Activated effector memory CD4-positive, alpha-beta T cell treated with anti-CD3 and anti-CD28 coated beads, Interleukin-2, amount 50 U/mL, for 16 hours (primary cell): ENCODE measurements around the gene ZNF467.

Source experiments
- DNase-seq: peaks from one replicate; pipeline ENCODE4 v3.0.0-alpha.2; 2020

ZNF467 gene

GRCh38 chr7:149769915-149770314, 3.5 kb downstream of the ZNF467 start:
- DNase-seq, result no peak

GRCh38 chr7:149768931-149769330, 4.5 kb downstream of the ZNF467 start:
- no peak for DNase-seq

- no peak for DNase-seq
These were observed 6.3 kb downstream of the ZNF467 start for GRCh38 chr7:149767068-149767467.

GRCh38 chr7:149766135-149766675, 7.2 kb downstream of the ZNF467 start:
- DNase-seq, result no peak

DNA sequence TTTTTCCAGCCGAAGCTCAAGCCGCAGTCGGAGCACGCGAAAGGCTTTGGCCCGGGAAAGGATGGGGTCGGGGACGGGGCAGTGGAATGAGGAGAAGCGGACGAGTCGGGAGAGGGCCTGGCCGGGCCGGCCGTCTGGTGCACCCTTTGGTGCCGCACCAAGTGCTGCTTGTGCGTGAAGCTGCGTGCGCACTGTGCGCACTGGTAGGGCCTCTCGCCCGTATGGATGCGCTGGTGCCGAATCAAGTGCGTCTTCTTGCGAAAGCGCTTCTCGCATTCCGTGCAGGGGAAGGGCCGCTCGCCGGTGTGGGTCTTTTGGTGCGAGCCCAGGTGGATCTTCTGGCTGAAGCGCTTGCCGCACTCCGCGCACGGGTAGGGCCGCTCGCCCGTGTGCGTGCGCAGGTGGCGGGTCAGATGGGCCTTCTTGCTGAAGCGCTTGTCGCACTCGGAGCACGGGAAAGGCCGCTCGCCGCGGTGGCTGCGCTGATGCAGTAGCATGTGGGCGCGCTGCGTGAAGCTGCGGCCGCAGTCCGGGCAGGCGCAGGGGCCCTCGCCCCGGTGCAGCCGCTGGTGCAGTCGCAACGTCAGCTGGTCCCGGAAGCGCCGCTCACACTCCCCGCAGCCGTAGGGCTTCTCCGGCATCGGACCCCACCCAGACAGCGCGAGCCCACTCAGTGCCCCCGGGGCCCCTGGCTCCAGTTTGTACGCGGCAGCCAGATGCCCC, 7.8 kb downstream of the ZNF467 start:
- DNase-seq, result no peak

DNA sequence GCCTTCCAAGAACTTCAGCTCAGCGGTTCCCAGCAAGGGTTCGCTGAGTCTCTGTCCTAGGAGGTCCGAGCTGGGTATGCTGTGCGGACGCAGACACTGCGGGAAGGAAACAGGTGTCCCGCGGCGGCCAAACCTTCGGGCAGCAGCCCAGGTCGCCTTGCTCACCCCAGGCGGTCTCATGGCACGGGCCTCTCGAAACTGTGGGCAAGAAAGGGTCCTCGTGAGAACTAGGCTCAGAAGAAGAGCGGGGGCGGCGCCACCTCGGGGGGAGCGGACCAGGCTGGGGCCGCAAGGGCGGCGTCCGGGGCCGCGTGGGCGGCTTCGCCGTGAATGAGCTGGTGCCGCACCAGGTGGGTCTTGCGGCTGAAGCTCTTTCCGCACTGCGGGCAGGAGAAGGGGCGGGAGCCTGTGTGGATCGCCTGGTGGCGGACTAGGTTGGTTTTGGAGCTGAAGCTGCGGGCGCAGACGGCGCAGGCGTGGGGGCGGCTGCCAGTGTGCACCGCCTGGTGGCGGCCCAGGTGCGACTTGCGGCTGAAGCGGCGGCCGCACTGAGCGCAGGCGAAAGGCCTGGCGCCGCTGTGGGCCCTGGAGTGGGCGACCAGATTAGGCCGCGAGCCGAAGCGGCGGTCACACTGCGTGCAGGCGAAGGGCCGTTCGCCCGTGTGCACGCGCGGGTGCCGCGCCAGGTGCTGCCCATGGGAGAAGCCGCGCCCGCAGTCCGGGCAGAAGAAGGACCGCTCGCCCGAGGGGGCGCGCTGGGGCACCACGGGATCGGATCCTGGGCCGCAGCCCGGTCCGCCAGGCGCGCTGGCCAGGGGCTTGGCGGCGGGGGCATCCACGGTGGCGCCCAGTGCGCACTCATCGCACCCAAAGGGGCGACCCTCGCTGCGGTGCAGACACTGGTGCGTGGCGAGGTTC, 8.6 kb downstream of the ZNF467 start:
- no peak for DNase-seq

DNA sequence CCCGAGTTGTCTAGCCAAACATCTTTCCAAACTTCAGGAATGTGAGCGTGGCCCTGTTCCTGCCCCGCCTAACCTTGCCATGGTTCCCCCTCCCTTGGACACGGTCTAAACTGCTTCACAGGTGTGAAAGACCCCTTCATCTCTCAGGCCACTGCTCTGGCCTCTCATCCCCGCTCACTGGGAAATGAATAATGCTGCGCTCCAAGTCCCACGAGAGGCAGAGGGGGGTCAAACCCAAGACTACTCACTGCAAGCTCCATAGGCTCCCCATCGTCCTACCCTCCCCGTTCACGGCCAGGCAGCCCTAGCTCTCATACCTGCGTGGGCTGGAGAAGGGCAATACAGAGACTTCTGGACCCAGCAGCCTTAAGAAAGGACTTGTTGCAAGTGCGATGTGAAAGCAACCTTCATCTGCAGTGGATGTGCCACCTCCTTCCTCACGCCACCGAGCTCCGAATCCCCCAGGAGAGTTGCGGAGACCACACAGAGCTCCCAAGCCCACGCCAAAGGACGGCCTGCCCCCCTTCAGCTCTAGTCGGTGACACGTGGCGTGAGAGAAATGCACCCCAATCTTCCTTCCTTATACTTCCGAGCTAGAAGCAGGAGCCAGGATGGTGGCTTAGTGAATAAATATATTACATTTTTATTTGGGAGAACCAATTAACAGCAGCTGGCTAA, 9.7 kb downstream of the ZNF467 start:
- DNase-seq, result no peak

DNA sequence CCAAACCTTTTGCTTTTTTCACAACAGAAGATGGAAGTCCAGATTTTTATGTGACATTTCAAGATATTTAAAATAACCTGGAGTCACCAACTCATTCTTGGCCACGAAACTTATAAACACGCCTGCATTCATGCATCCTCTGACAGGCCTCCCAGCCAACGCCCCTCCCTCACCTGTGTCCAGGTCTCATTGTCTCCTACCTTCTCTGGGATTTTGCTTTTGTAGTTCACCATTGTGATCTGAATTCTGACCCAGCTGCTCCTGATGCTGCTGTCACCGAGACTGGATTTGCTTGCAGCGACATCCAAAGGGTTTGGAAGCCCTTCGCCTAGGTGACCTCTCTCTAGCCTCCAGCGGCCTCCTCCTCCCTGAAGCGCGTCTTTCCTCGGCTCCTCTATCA, 10.8 kb downstream of the ZNF467 start:
- DNase-seq, result no peak

DNA sequence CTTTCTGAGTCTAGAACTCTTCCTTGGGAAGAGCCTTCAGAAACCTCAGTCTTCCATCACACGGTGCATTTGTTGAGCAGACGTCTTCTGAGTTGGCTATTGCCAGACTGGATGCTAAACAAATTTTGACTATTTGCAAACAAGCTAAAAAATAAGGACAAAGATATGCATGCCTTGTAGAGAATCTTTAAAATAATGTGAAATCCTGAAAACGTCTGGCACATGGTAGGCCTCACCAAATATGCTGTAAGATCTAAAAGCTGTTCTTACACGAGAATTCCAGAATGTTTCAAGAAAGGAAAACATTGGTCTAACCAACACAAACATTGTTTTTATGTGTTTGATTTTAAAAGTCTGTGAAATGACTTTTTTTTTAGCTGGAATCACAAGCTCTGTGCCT, 11.3 kb downstream of the ZNF467 start:
- DNase-seq, result no peak

DNA sequence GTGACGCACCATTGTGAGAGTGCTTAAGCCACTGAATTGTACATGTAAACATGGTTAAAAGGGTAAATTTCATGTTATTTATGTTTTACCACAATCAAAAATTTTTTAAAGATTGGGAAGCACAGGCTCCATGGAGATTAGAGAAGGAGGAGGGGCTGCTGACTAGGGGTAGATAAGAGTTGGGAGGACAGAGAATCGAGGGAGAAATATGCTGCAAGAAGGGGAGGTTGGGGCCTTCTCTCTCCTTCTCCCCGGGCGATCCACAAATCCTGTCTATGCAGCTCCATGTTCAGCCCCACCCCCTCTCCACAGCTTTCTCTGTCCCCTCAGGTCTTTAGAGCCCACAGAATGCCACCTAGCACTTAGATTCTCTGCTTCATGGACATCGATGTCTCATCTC, 12.1 kb downstream of the ZNF467 start:
- DNase-seq, result no peak

DNA sequence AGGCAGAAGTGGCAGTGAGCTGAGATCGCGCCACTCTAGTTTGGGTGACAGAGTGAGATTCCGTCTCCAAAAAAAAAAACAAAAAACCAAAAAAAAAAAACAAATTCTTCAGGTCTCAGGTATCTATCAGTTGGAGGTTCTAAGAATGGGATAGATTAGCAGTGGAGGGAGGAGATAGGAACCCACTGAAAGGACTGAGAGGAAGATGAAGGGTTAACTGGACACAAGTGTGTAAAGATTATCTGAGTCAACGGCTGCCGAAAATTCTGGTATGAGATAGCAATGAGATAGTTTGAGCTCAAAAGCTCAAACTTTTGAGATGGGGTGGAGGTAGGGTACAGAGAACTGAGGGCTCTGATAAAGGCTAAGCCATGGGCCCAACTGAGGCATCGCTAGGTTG, 12.8 kb downstream of the ZNF467 start:
- no peak for DNase-seq

- DNase-seq, result no peak
These were observed 14.1 kb downstream of the ZNF467 start for GRCh38 chr7:149759093-149759860.

GRCh38 chr7:149753375-149754233, 19.8 kb downstream of the ZNF467 start:
- no peak for DNase-seq

- no peak for DNase-seq
These were observed 20.7 kb downstream of the ZNF467 start for GRCh38 chr7:149752646-149753045.

DNA sequence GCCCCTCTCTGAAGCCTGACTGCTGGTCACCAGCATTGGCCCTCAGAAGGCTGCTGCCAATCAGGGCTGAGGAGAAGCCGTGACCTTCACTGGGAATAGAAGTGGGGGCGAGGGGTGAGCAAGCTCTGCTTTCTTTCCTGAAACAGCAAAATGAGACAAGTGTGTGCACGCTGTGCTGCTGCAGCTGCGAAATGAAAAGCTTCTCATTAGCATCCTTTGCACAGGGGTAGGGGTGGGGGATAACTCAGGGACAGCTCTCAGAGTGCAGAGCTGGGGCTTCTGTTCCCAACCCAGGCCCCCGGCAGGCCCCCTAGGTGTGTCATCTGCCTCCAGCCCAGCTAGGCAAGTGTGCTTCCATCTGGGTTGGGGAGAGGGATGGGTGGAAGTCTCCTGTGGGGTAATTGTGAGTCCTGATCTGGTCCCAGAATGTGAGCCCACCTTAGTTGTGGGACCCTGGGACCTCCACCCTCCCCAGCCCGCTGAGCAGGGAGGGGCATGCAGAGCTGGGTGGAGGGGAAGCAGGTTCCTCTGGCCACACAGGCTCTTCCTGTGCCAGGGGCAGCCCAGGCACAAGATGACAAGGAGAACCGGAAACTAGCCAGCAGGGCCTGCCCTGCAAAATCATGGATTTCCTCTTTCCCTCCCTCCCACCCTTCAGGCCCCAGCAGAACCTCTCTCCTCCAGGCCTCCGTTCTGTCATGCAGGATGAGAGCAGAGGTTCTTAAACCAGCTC, 22.2 kb downstream of the ZNF467 start:
- no peak for DNase-seq

DNA sequence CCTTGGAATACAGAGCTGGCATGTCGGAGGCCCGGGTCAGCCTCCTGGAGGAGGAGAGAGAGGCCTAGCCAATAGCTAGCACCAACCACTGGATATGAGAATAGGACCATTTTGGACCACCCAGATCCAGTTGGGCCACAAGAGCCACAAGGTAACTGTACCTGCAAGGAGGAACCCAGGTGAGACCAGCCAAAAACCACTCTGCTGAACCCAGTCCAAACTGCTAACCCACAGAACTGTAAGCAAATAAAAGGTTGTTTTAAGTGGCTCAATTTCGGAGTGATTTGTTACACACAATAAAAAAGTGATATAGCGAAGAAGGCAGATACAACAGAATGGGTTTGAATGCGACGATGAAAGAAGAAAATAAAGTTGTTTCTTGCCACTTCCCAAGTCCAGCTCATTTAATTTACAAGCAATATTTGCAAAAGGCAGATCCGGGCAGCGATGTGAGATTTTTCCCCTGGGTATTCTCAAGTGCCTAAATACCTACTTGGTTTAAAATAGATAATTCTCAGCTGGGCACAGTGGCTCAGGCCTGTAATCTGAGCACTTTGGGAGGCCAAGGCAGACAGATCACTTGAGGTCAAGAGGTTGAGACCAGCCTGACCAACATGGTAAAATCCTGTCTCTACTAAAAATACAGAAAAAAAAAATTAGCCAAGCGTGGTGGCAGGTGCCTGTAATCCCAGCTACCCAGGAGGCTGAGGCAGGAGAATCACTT, 23.1 kb downstream of the ZNF467 start:
- no peak for DNase-seq

DNA sequence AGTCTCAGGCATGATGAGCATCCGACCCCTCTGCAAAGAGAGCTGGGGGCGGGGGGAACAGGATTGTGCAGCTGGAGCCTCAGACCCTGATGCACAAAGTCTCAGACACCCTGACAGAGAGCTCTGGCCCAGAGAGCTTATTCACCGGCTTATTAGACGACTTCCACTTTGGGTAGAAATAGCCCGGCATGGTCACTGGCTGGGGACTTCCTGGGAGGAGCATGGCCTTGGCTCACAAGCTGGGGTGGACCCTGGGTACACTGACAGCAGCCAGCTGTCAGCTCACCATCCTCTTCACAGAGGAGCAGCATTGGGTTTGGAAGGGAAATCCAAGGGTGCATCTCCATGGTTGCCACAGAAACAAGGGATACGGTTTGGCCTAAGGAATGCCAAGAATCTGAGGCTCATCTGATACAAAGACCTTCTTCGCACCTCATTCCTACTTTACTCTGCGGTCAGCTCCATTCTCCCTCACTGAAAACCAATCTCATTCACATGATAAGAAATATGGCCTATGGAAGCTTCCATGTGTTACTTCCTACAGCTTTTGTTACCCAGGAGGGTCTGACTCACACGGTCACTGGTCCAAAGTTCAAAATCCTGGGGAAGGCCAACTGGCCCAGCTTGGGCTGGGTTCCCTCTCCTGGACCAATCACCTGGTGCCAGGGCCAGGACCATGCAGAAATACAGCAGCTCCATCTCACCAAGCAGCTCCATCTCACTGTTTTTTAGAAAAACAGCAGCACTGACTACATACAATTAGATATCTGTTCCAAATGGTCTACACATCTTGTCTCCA, 25.1 kb downstream of the ZNF467 start:
- DNase-seq, result no peak

DNA sequence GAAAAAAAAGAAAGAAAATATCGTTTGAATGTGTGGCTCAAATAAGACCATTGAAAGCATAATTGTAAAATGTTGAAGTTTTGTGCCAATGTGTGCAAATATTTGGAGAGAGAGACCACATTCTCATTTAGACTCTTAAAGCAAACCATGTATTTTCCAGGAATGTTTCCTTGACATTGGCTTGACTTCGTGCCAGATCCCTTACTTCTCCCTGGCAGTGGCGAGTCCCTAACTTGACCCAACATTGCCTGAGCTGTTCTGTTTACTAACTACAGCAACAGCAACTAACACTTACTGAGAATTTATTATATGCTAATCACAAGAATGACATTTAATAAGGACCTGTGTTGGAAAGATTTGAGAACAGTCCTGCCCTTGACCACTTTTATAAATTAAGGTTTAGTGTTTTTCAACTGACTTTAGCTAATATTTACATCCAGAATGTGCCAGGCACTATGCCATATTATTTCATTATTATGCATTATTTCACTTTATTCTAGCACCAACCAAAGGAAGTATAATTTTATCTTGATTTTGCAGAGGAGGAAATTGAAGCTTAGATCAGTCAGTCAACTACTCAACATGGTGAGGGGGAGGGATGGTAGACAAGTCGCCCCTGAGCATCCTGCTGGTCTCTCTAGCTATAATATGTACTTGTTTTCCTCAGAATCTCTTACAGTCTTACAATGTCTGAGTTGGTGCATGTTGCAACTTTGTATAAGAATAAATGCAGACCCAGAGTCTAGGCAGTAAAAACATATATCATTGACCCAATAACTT, 29.7 kb downstream of the ZNF467 start:
- no peak for DNase-seq
